HepG2 (cell line): ENCODE measurements around the gene TMOD3.

ENCODE experiments used
- ETV5 ChIP-seq: IDR thresholded peaks from 2 replicates; pipeline ENCODE4 v1.6.1; 2018; ENCODE audit warnings: missing biosample characterization, missing genetic modification reagents, inconsistent platforms, borderline replicate concordance
- EZH2 ChIP-seq: conservative IDR thresholded peaks from 2 replicates; pipeline ENCODE4 v1.6.1; 2012; ENCODE audit warnings: mild to moderate bottlenecking, low read depth, low read length, moderate library complexity
- FOXK2 ChIP-seq: fragments of 450-650 bp; IDR thresholded peaks from 2 replicates; pipeline ENCODE4 v1.6.1; 2016
- JUN ChIP-seq: sonication (generic); formaldehyde crosslinking; IDR thresholded peaks from 2 replicates; pipeline ENCODE4 v1.4.0; 2020; ENCODE audit warnings: mild to moderate bottlenecking, missing genetic modification reagents
- MBD4 ChIP-seq: IDR thresholded peaks from 2 replicates; pipeline ENCODE4 v1.6.1; 2012; ENCODE audit warnings: low read length, inconsistent platforms, borderline replicate concordance
- MYNN ChIP-seq: sonication (generic); formaldehyde crosslinking; IDR thresholded peaks from 2 replicates; pipeline ENCODE4 v1.4.0; 2020; ENCODE audit warnings: mild to moderate bottlenecking, low read depth, missing genetic modification reagents
- PAWR ChIP-seq: sonication (generic); formaldehyde crosslinking; IDR thresholded peaks from 2 replicates; pipeline ENCODE4 v1.4.0; 2020; ENCODE audit warnings: missing genetic modification reagents, mild to moderate bottlenecking, borderline replicate concordance
- POLR2A ChIP-seq, 2 experiments: IDR thresholded peaks; 2 replicates each; pipeline ENCODE4 v1.6.1; 2011; ENCODE audit warnings: low read depth in 2 of 2, low read length in 2 of 2, mild to moderate bottlenecking in 1 of 2, moderate library complexity in 1 of 2; ENCODE audit not compliant: insufficient read depth in 1 of 2
- SPEN ChIP-seq: sonication (generic); formaldehyde crosslinking; IDR thresholded peaks from 2 replicates; pipeline ENCODE4 v1.5.1; 2020; ENCODE audit warnings: low read depth, mild to moderate bottlenecking, missing genetic modification reagents
- TCF7 ChIP-seq: sonication (generic); IDR thresholded peaks from 2 replicates; pipeline ENCODE4 v1.6.1; 2016; ENCODE audit warnings: antibody characterized with exemption, low read depth
- ZBTB8A ChIP-seq: sonication (generic); formaldehyde crosslinking; IDR thresholded peaks from 2 replicates; pipeline ENCODE4 v1.4.0; 2020; ENCODE audit warnings: mild to moderate bottlenecking, low read depth, missing genetic modification reagents, borderline replicate concordance
- ZNF20 ChIP-seq: sonication (generic); formaldehyde crosslinking; IDR thresholded peaks from 2 replicates; pipeline ENCODE4 v1.4.0; 2020; ENCODE audit warnings: mild to moderate bottlenecking, moderate library complexity, missing genetic modification reagents
- TF ChIP-seq, protein P1 (sequence below): sonication (generic); formaldehyde crosslinking; IDR thresholded peaks from 2 replicates; pipeline ENCODE4 v1.5.0; 2020; ENCODE audit warnings: mild to moderate bottlenecking, missing genetic modification reagents, moderate library complexity

DNA sequence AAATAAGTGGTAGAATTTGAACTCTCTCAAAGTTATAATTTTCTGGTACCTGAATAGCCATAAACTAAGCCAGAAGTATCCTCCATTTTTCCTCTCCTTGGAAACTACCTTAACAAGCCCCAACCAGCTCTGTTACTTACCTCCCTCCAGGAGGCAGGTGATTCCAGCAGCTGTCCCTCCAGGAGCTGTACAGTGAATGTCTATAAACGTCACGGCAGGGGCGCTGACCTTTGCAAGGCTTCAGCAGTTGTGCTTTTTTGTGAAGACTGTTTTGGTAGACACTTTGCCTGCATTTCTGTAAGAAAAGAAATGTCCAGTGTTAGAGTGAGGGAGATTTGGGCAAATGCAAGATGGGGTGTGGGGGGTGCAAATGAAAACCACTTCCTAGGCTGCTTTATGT is 75.0 kb downstream of the TMOD3 start:
- TF ChIP-seq, protein P1, sequence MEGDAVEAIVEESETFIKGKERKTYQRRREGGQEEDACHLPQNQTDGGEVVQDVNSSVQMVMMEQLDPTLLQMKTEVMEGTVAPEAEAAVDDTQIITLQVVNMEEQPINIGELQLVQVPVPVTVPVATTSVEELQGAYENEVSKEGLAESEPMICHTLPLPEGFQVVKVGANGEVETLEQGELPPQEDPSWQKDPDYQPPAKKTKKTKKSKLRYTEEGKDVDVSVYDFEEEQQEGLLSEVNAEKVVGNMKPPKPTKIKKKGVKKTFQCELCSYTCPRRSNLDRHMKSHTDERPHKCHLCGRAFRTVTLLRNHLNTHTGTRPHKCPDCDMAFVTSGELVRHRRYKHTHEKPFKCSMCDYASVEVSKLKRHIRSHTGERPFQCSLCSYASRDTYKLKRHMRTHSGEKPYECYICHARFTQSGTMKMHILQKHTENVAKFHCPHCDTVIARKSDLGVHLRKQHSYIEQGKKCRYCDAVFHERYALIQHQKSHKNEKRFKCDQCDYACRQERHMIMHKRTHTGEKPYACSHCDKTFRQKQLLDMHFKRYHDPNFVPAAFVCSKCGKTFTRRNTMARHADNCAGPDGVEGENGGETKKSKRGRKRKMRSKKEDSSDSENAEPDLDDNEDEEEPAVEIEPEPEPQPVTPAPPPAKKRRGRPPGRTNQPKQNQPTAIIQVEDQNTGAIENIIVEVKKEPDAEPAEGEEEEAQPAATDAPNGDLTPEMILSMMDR (CRISPR knock-in tag), result no peak
- TF ChIP-seq FOXK2, result no peak
- TF ChIP-seq TCF7, result no peak
- no peak for TF ChIP-seq JUN (CRISPR knock-in tag)
- TF ChIP-seq MBD4, result no peak
- TF ChIP-seq MYNN, result no peak
- no peak for TF ChIP-seq ETV5 (CRISPR knock-in tag)
- TF ChIP-seq ZBTB8A (CRISPR knock-in tag), result no peak
- no peak for TF ChIP-seq EZH2
- no peak for TF ChIP-seq SPEN
- TF ChIP-seq PAWR (CRISPR knock-in tag), result no peak
- TF ChIP-seq ZNF20 (CRISPR knock-in tag), result no peak
- no peak for TF ChIP-seq POLR2A (IDR thresholded peaks at IDR 0.05; ENCODE audit: insufficient read depth in 1 of 2, low read depth in 2 of 2, low read length in 2 of 2)
